BLaER1 (cell line): Measurements from ENCODE around the gene EIF3A.

Experiments used
- H3K27ac ChIP-seq: shearing (Covaris generic); formaldehyde crosslinking; 2 replicates; pipeline ENCODE4 v1.8.1; 2022
- H3K27me3 ChIP-seq: shearing (Covaris generic); formaldehyde crosslinking; 2 replicates; pipeline ENCODE4 v1.8.1; 2022
- H3K36me3 ChIP-seq: shearing (Covaris generic); formaldehyde crosslinking; 2 replicates; pipeline ENCODE4 v1.8.1; 2022
- H3K4me1 ChIP-seq: shearing (Covaris generic); formaldehyde crosslinking; 2 replicates; pipeline ENCODE4 v1.8.1; 2022
- H3K4me2 ChIP-seq: shearing (Covaris generic); formaldehyde crosslinking; 2 replicates; pipeline ENCODE4 v1.8.1; 2022
- H3K4me3 ChIP-seq: shearing (Covaris generic); formaldehyde crosslinking; 2 replicates; pipeline ENCODE4 v1.8.1; 2022
- H3K9ac ChIP-seq: shearing (Covaris generic); formaldehyde crosslinking; 2 replicates; pipeline ENCODE4 v1.8.1; 2022
- H3K9me3 ChIP-seq: shearing (Covaris generic); formaldehyde crosslinking; 2 replicates; pipeline ENCODE4 v1.8.1; 2022
- H4K20me1 ChIP-seq: shearing (Covaris generic); formaldehyde crosslinking; 2 replicates; pipeline ENCODE4 v1.8.1; 2022
- Cebpa-rat ChIP-seq: shearing (Covaris generic); IDR thresholded peaks from 2 replicates; pipeline ENCODE4 v1.8.1; 2022

EIF3A gene

GRCh38 chr10:119079599-119080520 lies 757 bp downstream of the EIF3A start:
- no peak for TF ChIP-seq Cebpa-rat
- peak overlapping the region; percentile 99 for H3K27ac ChIP-seq

DNA sequence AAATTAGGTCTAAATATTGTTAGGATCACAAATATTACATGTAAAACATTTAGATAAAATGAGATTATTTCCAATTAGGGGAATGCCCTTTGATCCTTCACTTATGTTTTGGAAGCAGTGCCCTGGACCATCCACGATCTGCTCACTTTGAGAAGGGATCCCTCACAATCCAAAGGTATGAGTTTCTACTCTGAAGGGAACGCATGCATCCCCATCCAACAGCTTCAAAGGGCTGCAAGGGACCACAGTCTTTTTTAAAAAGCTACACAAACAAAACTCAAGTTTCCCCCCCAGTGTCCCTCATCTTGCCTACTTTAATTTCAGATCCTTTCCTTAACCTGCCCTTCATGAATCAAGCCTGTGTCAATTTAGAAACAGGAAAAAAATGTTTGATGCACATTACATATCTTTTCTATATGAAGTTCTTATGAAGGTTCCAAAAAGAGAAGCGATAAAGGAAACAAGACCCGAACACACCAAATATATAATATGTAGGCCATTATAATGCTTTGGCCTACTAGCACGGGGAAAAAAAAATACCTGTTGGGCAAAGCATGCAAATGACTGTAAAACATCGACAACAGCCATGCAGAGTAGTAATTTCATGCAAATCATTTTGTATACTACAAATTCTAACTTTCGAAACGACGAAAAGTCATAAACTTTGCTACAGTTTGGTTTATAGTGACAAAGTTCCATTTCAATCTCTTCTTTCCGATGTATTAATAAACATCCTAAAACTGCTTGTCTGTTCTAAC lies 2.0 kb downstream of the EIF3A start:
- Histone ChIP-seq H3K9ac (peak overlapping the region; percentile 100), H3K27ac (no peak overlapping the region), H3K4me1 (peaks cover 41% of the 10 kb centered on the region), H4K20me1 (peaks cover 69% of the 10 kb centered on the region), H3K36me3 (peaks cover 33% of the 10 kb centered on the region; the same call in 1 of the 2 replicates), H3K9me3 (no peaks in the 10 kb centered on the region), H3K27me3 (no peaks in the 10 kb centered on the region), H3K4me2 (peak overlapping the region; percentile 85), H3K4me3 (peak overlapping the region; percentile 96)
- TF ChIP-seq Cebpa-rat = no peak

More at GRCh38 chr10:119079599-119080520, 757 bp downstream of the EIF3A start:
- Histone ChIP-seq H3K27me3 (no peaks in the 10 kb centered on the region), H3K4me2 (peak overlapping the region; percentile 85), H3K9ac (peak overlapping the region; percentile 100), H4K20me1 (peaks cover 57% of the 10 kb centered on the region), H3K4me3 (peak overlapping the region; percentile 96), H3K9me3 (no peaks in the 10 kb centered on the region), H3K36me3 (peaks cover 20% of the 10 kb centered on the region; the same call in 1 of the 2 replicates), H3K4me1 (peaks cover 41% of the 10 kb centered on the region)

GRCh38 chr10:119073584-119073983 lies 7.0 kb downstream of the EIF3A start:
- Histone ChIP-seq H4K20me1 (peaks cover 100% of the 10 kb centered on the region), H3K9me3 (no peaks in the 10 kb centered on the region), H3K4me3 (no peak overlapping the region), H3K27ac (no peak overlapping the region), H3K4me2 (no peak overlapping the region), H3K4me1 (peaks cover 22% of the 10 kb centered on the region), H3K36me3 (peaks cover 81% of the 10 kb centered on the region), H3K9ac (no peak overlapping the region), H3K27me3 (no peaks in the 10 kb centered on the region)
- no peak for TF ChIP-seq Cebpa-rat

DNA sequence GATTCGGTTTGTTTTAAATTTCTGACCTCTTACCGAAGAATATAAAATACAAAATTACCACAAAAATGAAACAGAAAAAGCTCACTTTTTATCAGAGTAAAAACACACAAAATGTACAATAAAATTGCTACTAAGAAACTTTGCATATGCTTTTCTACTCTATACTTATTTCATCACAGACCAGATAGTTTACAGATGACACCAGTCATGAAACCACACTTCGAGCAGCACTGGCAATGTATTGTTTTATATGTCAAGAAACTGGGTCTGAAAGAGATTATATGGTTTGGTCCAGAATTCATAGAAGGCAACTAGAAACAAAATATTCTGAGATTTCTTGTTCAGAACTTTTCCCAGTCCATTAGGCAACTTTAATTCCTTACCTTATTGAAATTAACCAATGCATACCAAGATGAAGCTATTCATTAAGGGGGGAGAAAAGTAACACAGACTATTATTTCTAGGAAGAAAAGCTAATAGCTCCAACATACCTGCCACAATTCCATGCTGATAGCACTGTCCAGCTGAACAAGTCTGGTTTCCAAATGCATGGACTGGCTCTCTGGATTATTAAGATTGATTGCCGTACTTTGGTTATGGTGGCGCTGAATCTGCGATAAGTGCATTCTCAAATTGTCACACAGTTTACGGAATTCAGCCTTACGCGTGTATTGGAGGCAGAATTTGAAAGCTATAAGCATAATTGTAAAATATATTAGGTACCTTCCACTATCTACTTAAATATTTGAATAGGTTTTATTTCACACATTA lies 10.0 kb downstream of the EIF3A start:
- no peaks in the 10 kb centered on the region for H3K9me3 ChIP-seq
- H3K4me3 ChIP-seq = no peak overlapping the region
- H3K36me3 ChIP-seq = peaks cover 94% of the 10 kb centered on the region
- no peak overlapping the region for H3K27ac ChIP-seq
- TF ChIP-seq Cebpa-rat = no peak
- no peaks in the 10 kb centered on the region for H3K27me3 ChIP-seq
- H3K4me1 ChIP-seq = no peaks in the 10 kb centered on the region
- H3K4me2 ChIP-seq = no peak overlapping the region
- H3K9ac ChIP-seq = no peak overlapping the region
- peaks cover 100% of the 10 kb centered on the region for H4K20me1 ChIP-seq

- H3K4me2 ChIP-seq = no peak overlapping the region
- no peak for TF ChIP-seq Cebpa-rat
- no peak overlapping the region for H3K9ac ChIP-seq
- H3K27ac ChIP-seq = no peak overlapping the region
- H3K4me3 ChIP-seq = no peak overlapping the region
- peaks cover 100% of the 10 kb centered on the region for H4K20me1 ChIP-seq
- H3K27me3 ChIP-seq = no peaks in the 10 kb centered on the region
- H3K9me3 ChIP-seq = no peaks in the 10 kb centered on the region
- H3K4me1 ChIP-seq = no peaks in the 10 kb centered on the region
- peaks cover 99% of the 10 kb centered on the region for H3K36me3 ChIP-seq
Measured at GRCh38 chr10:119061926-119062325, 18.7 kb downstream of the EIF3A start.

DNA sequence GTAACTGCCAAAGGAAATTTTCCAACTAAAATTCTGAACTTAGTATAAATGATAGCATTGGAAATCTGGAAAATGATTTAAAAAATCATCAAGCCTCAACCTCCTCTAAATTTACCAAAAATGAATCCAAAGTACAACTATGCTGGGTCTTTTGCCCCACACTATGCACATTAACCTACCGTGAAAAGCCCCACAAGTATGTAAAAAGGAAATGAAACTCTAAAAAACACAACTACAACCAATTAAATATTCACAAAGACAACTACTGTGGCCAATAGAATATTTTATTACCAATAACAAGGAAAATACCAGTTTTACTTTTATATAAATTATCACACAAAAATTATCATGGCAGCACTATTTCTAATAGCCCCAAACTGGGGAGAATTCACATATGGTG lies 19.3 kb downstream of the EIF3A start:
- H3K9ac ChIP-seq = no peak overlapping the region
- no peak for TF ChIP-seq Cebpa-rat
- no peaks in the 10 kb centered on the region for H3K27me3 ChIP-seq
- no peak overlapping the region for H3K27ac ChIP-seq
- H3K9me3 ChIP-seq = no peaks in the 10 kb centered on the region
- H4K20me1 ChIP-seq = peaks cover 100% of the 10 kb centered on the region
- no peaks in the 10 kb centered on the region for H3K4me1 ChIP-seq
- H3K4me3 ChIP-seq = no peak overlapping the region
- peaks cover 99% of the 10 kb centered on the region for H3K36me3 ChIP-seq
- H3K4me2 ChIP-seq = no peak overlapping the region

DNA sequence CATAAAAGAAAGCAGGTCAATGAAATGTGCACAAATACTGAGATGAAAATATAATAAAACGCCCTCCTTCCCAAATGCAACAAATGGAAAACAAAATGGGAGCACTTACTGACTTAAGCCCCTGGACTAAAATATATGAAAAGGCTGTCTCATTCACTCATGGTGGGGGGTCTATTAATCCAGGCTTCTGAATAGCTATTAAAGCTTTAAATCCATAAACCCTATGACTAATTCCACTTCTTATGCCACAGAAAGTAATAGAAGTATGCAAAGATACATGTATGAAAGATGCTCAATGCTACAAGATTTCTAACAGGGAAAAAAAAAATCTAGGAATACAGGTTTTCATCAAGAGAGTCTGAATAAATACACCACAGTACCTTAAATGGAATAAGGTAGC lies 20.5 kb downstream of the EIF3A start:
- H3K9me3 ChIP-seq = peaks cover under 1% of the 10 kb centered on the region; the same call in 1 of the 2 replicates
- TF ChIP-seq Cebpa-rat = no peak
- H3K4me1 ChIP-seq = no peaks in the 10 kb centered on the region
- no peak overlapping the region for H3K27ac ChIP-seq
- H4K20me1 ChIP-seq = peaks cover 99% of the 10 kb centered on the region
- peaks cover 99% of the 10 kb centered on the region for H3K36me3 ChIP-seq
- no peak overlapping the region for H3K9ac ChIP-seq
- no peak overlapping the region for H3K4me2 ChIP-seq
- no peaks in the 10 kb centered on the region for H3K27me3 ChIP-seq
- H3K4me3 ChIP-seq = no peak overlapping the region

DNA sequence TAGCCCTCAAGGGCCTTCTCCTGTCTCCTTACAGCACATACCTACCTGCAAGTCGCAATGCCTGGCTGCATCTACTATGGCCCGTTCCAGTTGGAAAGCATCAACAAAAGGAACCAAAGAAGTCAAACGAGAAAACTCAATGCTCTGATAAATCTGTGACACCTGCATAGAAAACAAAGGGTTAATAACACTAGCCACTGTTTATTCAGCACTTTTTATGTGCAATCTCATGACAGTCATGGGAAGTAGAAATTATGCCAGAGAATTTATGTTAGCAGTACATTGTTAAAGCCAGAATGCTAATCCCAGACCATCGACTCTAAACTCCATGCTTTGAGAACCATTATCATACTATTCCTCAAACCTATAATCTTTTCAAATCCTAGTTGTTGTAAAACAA lies 21.1 kb downstream of the EIF3A start:
- no peaks in the 10 kb centered on the region for H3K27me3 ChIP-seq
- peaks cover 99% of the 10 kb centered on the region for H4K20me1 ChIP-seq
- peaks cover 99% of the 10 kb centered on the region for H3K36me3 ChIP-seq
- H3K4me1 ChIP-seq = no peaks in the 10 kb centered on the region
- peaks cover 6% of the 10 kb centered on the region; the same call in 1 of the 2 replicates for H3K9me3 ChIP-seq
- H3K4me3 ChIP-seq = no peak overlapping the region
- no peak overlapping the region for H3K27ac ChIP-seq
- no peak overlapping the region for H3K9ac ChIP-seq
- no peak for TF ChIP-seq Cebpa-rat
- no peak overlapping the region for H3K4me2 ChIP-seq

- TF ChIP-seq Cebpa-rat = no peak
- peaks cover 99% of the 10 kb centered on the region for H3K36me3 ChIP-seq
- H3K27ac ChIP-seq = no peak overlapping the region
- H3K9me3 ChIP-seq = peaks cover 21% of the 10 kb centered on the region
- no peaks in the 10 kb centered on the region for H3K4me1 ChIP-seq
- H3K4me2 ChIP-seq = no peak overlapping the region
- H4K20me1 ChIP-seq = peaks cover 97% of the 10 kb centered on the region
- no peak overlapping the region for H3K4me3 ChIP-seq
- no peaks in the 10 kb centered on the region for H3K27me3 ChIP-seq
- no peak overlapping the region for H3K9ac ChIP-seq
Measured at GRCh38 chr10:119058010-119058409, 22.6 kb downstream of the EIF3A start.
